HepG2 (cell line): ENCODE data around the gene CELSR2. TPM values are rescaled to one million over a fixed set of nuclear protein-coding genes. Genes with fewer than 3 reads are reported as not detected.
A peak's percentile ranks its signal among the peaks of the same experiment; 100 is the strongest.

Source experiments
- ATAC-seq: fragments of 200-7000 bp; cut with Tn5 transposase; 3 replicates; pipeline ENCODE4 v1.9.1; 2020; ENCODE audit warnings: mild to moderate bottlenecking, moderate library complexity
- BruUV-seq: library from RNA; stranded (reverse); fragments of 400-500 nt; replicated peaks from 2 replicates; lab custom pipeline; 2021; lab: Mats Ljungman, UMichigan
- CTCF ChIA-PET: fragments of 300-600 bp; formaldehyde crosslinking; extraction: SDS; loops from one replicate; lab custom pipeline; 2021; ENCODE audit warnings: low total read pairs, inconsistent platforms, low intra/inter-chr PET ratio; lab: Yijun Ruan, JAX
- POLR2A ChIA-PET: fragments of 350-600 bp; sonication (Branson Sonifier 250); formaldehyde crosslinking; loops from one replicate; lab custom pipeline; 2020; ENCODE audit warnings: antibody characterized with exemption, inconsistent platforms; lab: Yijun Ruan, JAX
- DNase-seq: peaks from one replicate; pipeline ENCODE4 v3.0.0-alpha.2; 2015; ENCODE audit warnings: low spot score
- FAIRE-seq: peaks from 3 replicates; lab custom pipeline; 2011; peaks lifted over from hg19 to GRCh38; lab: Jason Lieb, UNC
- H2AFZ ChIP-seq: one replicate; pipeline ENCODE4 v1.6.1; 2011; ENCODE audit warnings: low read length, inconsistent platforms
- H3K27ac ChIP-seq: fragments of 300-600 bp; 3 replicates; pipeline ENCODE4 v1.8.0; 2011; ENCODE audit warnings: mixed run types, mild to moderate bottlenecking, mixed read lengths, low read length, inconsistent platforms; ENCODE audit not compliant: insufficient read depth; ENCODE audit errors: extremely low read length
- H3K27me3 ChIP-seq, 2 experiments: fragments of 200-600 bp in 1 of 2; 2 replicates in 1 of 2; 3 replicates in 1 of 2; pipeline versions ENCODE4 v1.6.0 to v1.8.0; 2011; ENCODE audit warnings: low read length in 2 of 2, mild to moderate bottlenecking in 2 of 2, moderate library complexity in 2 of 2, inconsistent platforms in 1 of 2; ENCODE audit not compliant: insufficient read depth in 2 of 2, control insufficient read depth in 1 of 2
- H3K36me3 ChIP-seq, 2 experiments: fragments of 200-600 bp in 1 of 2; replicated peaks in 1 of 2; 2 replicates in 1 of 2; 3 replicates in 1 of 2; pipeline versions ENCODE4 v1.5.1 to v1.8.0; 2011; ENCODE audit warnings: low read length in 2 of 2, inconsistent platforms in 1 of 2; ENCODE audit not compliant: insufficient read depth in 2 of 2, control insufficient read depth in 1 of 2
- H3K4me1 ChIP-seq: 2 replicates; pipeline ENCODE4 v1.5.1; 2012; ENCODE audit warnings: low read length, inconsistent platforms; ENCODE audit not compliant: insufficient read depth
- H3K4me2 ChIP-seq: 2 replicates; pipeline ENCODE4 v1.6.0; 2011; ENCODE audit warnings: low read depth, low read length, inconsistent platforms
- H3K4me3 ChIP-seq, 3 experiments: fragments of 200-600 bp in 1 of 3; sonication (generic), shearing (Covaris generic) in 1 of 3; replicated peaks in 1 of 3; 2 replicates each; pipeline ENCODE4 v1.5.1; 2011 to 2016; ENCODE audit warnings: low read length in 3 of 3, inconsistent platforms in 2 of 3, low read depth in 2 of 3, mild to moderate bottlenecking in 2 of 3, control low read depth in 1 of 3, mixed read lengths in 1 of 3; ENCODE audit not compliant: insufficient read depth in 1 of 3
- H3K79me2 ChIP-seq: one replicate; pipeline ENCODE4 v1.6.1; 2011; ENCODE audit warnings: low read length, inconsistent platforms; ENCODE audit not compliant: insufficient read depth
- H3K9ac ChIP-seq: 2 replicates; pipeline ENCODE4 v1.6.0; 2011; ENCODE audit warnings: mild to moderate bottlenecking, low read depth, low read length, inconsistent platforms; ENCODE audit not compliant: insufficient read depth
- H3K9me3 ChIP-seq: 2 replicates; pipeline ENCODE4 v1.5.1; 2012; ENCODE audit warnings: mild to moderate bottlenecking, low read length
- H4K20me1 ChIP-seq: 2 replicates; pipeline ENCODE4 v1.6.0; 2011; ENCODE audit warnings: inconsistent platforms, mild to moderate bottlenecking, low read length, moderate library complexity; ENCODE audit not compliant: insufficient read depth
- ERF ChIP-seq: IDR thresholded peaks from 2 replicates; pipeline ENCODE4 v1.6.1; 2018; ENCODE audit warnings: missing biosample characterization, missing genetic modification reagents
- MED13 ChIP-seq: sonication (generic); formaldehyde crosslinking; IDR thresholded peaks from 2 replicates; pipeline ENCODE4 v1.5.0; 2020; ENCODE audit warnings: missing genetic modification reagents
- PLRG1 ChIP-seq: fragments of 450-650 bp; conservative IDR thresholded peaks from 2 replicates; pipeline ENCODE4 v1.6.1; 2016
- ZNF501 ChIP-seq: sonication (generic); formaldehyde crosslinking; IDR thresholded peaks from 2 replicates; pipeline ENCODE4 v1.5.1; 2020; ENCODE audit warnings: mild to moderate bottlenecking, moderate library complexity, missing genetic modification reagents
- ZNF572 ChIP-seq: sonication (generic); formaldehyde crosslinking; IDR thresholded peaks from 2 replicates; pipeline ENCODE4 v1.5.1; 2020; ENCODE audit warnings: mild to moderate bottlenecking, missing genetic modification reagents
- ZNF687 ChIP-seq: sonication (generic); formaldehyde crosslinking; IDR thresholded peaks from 2 replicates; pipeline ENCODE4 v1.5.1; 2020; ENCODE audit warnings: mild to moderate bottlenecking, missing genetic modification reagents, moderate library complexity
- WGBS: methylation state at CpG from one replicate; pipeline ENCODE4 v1.1.6; 2017; ENCODE audit warnings: low lambda C conversion rate; 5-methylcytosine and 5-hydroxymethylcytosine counted together
- in situ Hi-C: cut with HindIII; loops from 2 replicates; pipeline ENCODE4 v1.10.0; 2017; ENCODE audit warnings: low pct_unique_long_range_greater_than_20kb; ENCODE audit not compliant: extremely low pct_ligation_motif_present
- intact Hi-C: fragments of 100-400 bp; cut with micrococcal nuclease; formaldehyde crosslinking; loops from one replicate; pipeline ENCODE4 v1.10.0; 2022; ENCODE audit not compliant: unreplicated experiment
- polyA plus RNA-seq, 8 experiments: library from polyadenylated mRNA; depleted of rRNA in 3 of 8; stranded (reverse) in 7 of 8; unstranded in 1 of 8; fragments of >200 nt; fragmentation: Illumina TruSeq in 4 of 8; extraction: Trizol in 4 of 8; gene quantifications; 2 replicates each; pipeline versions ENCODE4 v1.2.1 to v1.2.3, GENCODE V29; 2011 to 2016; ENCODE audit warnings: low read depth in 4 of 8, missing spikeins in 1 of 8, mixed read lengths in 1 of 8; ENCODE audit not compliant: insufficient read depth in 1 of 8
- total RNA-seq, 5 experiments: library from RNA; depleted of rRNA; stranded (reverse); fragments of >200 nt; fragmentation: Illumina TruSeq; extraction: Trizol; gene quantifications; 2 replicates each; pipeline ENCODE4 v1.2.3, GENCODE V29; 2016; ENCODE audit warnings: low read depth in 1 of 5
- TF ChIP-seq, protein P1 (sequence below): IDR thresholded peaks from 2 replicates; pipeline ENCODE4 v1.6.1; 2016; ENCODE audit warnings: mild to moderate bottlenecking, missing biosample characterization, missing genetic modification reagents

The CELSR2 gene
- total and polyA plus RNA-seq, 2 of the 13 experiments (the other 11 are each of a cell fraction or from before 2014, with no cell fraction given): 4.0 to 6.6 TPM

GRCh38 chr1:109255678-109256077, 6.3 kb downstream of the CELSR2 start:
- WGBS: 84% methylated on average over 4 of the region's 5 CpGs
- Histone ChIP-seq H3K9ac (peak overlapping the region; percentile 71; the same call in 1 of the 2 replicates), H3K9me3 (no peaks in the 10 kb centered on the region), H3K4me3 (peak overlapping the region in 1 of 3 experiments; percentile 59; a peak in 1 of 6 replicates), H3K4me1 (peaks cover 35% of the 10 kb centered on the region), H2AFZ (no peak overlapping the region), H3K27me3 (no peaks in the 10 kb centered on the region), H3K27ac (no peak overlapping the region), H3K36me3 (peaks cover 0 to 10% of the 10 kb centered on the region in 2 experiments; a peak in 1 of 5 replicates), H4K20me1 (no peaks in the 10 kb centered on the region), H3K79me2 (no peaks in the 10 kb centered on the region), H3K4me2 (peak overlapping the region; percentile 91)
- ChIA-PET CTCF (no interaction called here), POLR2A (interaction anchor here (1.3 to 1.6 kb wide), 3 partner anchors 42 to 142 kb away, joined by 3 to 4 read pairs (median 4); partner anchors contain the start of genes SARS1 and SORT1)
- FAIRE-seq (no peak), ATAC-seq (no peak), DNase-seq (no peak)
- no TSS peak for BruUV-seq
- TF ChIP-seq, protein P1, sequence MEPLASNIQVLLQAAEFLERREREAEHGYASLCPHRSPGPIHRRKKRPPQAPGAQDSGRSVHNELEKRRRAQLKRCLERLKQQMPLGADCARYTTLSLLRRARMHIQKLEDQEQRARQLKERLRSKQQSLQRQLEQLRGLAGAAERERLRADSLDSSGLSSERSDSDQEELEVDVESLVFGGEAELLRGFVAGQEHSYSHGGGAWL: no peak
- TF ChIP-seq MED13 (CRISPR knock-in tag): no peak
- TF ChIP-seq ZNF687 (CRISPR knock-in tag): peak; percentile 10; the same call in 1 of the 2 replicates
- TF ChIP-seq ZNF501 (CRISPR knock-in tag): 0 out of 2 replicates have a peak, but pooled peaks have one; percentile 19
- TF ChIP-seq PLRG1: no peak
- TF ChIP-seq ERF (CRISPR knock-in tag): no peak
- 0 out of 2 replicates have a peak, but pooled peaks have one; percentile 73 for TF ChIP-seq ZNF572 (CRISPR knock-in tag)
- intact Hi-C loops (no loop called here), in situ Hi-C loops (no loop called here)
